DND-41 (cell line): ENCODE results near the gene PAPOLB.

Source experiments
- EZH2 ChIP-seq: IDR thresholded peaks from 3 replicates; pipeline ENCODE4 v1.6.1; 2012; ENCODE audit warnings: borderline replicate concordance, low read depth, mild to moderate bottlenecking, moderate library complexity, low read length, inconsistent platforms; ENCODE audit not compliant: severe bottlenecking
- TF ChIP-seq, protein P1 (sequence below): IDR thresholded peaks from 2 replicates; pipeline ENCODE4 v1.5.1; 2012; ENCODE audit warnings: borderline replicate concordance, low read length, moderate library complexity, mild to moderate bottlenecking; ENCODE audit not compliant: poor library complexity, severe bottlenecking; ENCODE audit errors: extremely low read depth

GRCh38 chr7:4832711-4833110 is 29.1 kb downstream of the PAPOLB start:
- TF ChIP-seq, protein P1, sequence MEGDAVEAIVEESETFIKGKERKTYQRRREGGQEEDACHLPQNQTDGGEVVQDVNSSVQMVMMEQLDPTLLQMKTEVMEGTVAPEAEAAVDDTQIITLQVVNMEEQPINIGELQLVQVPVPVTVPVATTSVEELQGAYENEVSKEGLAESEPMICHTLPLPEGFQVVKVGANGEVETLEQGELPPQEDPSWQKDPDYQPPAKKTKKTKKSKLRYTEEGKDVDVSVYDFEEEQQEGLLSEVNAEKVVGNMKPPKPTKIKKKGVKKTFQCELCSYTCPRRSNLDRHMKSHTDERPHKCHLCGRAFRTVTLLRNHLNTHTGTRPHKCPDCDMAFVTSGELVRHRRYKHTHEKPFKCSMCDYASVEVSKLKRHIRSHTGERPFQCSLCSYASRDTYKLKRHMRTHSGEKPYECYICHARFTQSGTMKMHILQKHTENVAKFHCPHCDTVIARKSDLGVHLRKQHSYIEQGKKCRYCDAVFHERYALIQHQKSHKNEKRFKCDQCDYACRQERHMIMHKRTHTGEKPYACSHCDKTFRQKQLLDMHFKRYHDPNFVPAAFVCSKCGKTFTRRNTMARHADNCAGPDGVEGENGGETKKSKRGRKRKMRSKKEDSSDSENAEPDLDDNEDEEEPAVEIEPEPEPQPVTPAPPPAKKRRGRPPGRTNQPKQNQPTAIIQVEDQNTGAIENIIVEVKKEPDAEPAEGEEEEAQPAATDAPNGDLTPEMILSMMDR: no peak
- no peak for TF ChIP-seq EZH2
